Activated naive CD4-positive, alpha-beta T cell (primary cell): ENCODE data around the gene ANKAR.
"Not testable (repeated sequence)": the region's sequence is repeated elsewhere in the genome, so short reads cannot be mapped to it uniquely, and the experiment has no call there.

Experiments used
- DNase-seq, 4 experiments: peaks; one replicate each; lab custom pipeline; 2025; lab: John Stamatoyannopoulos, UW

ANKAR gene, protein sequence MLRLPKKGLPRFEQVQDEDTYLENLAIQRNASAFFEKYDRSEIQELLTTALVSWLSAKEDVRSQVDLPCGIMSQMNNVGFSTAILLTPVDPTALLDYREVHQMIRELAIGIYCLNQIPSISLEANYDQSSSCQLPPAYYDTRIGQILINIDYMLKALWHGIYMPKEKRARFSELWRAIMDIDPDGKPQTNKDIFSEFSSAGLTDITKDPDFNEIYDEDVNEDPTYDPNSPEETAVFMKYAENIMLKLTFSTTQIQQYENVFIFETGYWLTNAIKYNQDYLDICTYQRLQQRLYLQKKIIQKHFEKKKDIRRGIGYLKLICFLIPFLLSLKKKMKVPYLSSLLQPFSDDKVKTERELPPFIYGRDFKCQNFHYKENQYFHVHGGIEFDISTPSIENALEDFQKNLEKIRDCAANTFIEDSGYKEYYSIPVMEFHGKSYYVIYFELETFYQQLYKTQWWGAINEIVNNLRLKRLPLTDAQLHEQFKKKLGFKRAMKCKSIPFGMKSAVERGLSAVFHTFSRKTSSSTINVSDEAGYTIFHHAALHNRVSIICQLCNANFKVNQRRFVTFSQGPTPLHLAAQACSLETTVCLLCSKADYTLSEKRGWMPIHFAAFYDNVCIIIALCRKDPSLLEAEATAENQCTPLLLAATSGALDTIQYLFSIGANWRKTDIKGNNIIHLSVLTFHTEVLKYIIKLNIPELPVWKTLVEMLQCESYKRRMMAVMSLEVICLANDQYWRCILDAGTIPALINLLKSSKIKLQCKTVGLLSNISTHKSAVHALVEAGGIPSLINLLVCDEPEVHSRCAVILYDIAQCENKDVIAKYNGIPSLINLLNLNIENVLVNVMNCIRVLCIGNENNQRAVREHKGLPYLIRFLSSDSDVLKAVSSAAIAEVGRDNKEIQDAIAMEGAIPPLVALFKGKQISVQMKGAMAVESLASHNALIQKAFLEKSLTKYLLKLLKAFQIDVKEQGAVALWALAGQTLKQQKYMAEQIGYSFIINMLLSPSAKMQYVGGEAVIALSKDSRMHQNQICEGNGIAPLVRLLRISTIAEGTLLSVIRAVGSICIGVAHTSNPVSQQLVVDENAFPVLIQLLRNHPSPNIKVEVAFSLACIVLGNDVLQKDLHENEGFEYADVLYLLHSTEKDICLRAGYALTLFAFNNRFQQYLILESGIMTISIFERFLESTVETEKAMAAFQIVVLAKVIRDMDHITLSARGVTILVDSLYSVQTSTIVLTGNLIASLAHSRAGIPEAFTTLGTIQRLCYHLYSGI (N-terminal part only)

DNA sequence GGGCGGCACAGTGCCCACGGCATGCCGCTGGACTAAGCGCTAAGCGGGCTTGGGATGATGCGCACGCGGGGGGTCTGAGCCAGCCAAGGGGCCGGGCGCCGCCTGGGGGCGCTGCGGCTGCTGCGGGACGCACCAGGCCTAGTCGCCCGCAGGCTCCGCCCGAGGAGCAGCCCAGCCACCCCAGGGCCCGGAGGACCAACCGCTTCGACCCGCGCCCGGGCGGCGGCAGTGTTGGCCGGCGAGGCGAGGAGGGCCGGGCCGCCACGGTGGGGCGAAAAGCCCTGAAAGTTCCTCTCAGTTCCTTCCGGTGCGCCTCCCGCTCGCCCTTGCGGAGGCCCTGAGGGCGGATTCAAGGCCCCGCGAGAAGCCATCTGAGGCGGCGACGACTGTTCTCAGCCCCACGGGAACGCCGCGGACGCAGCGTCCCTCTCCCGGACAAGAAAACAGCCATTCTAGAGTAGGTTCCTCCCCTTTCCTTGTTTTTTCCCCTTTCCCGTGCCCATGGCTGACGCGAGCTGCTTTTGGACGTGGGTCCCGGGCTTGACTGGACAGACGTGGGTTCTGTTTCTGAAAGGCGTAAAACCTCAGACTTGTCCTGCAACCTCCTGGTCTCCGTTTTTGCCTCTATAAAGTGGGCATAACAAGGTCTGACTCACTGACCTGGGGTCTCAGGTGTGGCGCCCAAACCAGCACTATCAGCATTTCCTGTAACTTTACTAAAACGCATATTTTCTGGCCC is at the start of gene ANKAR:
ANKAR (plus strand) TSS at position 297 of the 739 bp plus-strand sequence. CDS start 1,821 bp downstream, outside the sequence.
- DNase-seq: peak; percentile 47 to 76 (median 64)

DNA sequence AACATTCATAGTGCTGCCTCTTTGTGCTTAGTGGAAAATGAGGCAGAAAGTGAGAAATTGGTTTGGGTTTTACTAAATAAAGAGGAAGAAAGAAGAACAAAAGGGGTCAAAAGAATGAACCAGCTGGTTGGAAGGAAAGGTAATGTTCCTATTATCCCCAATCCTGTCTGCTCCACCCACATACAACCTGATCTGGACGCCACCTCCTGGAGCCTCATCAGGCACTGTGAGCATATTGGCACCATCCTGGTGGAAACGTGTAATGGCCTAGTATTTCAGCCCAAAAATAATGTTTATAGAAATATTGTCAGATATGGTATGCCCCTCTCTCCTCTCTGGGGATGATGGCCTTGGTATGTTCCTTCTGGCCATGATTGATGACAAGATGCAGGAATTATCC is 48.8 kb upstream of the ANKAR start:
- no peak for DNase-seq

DNA sequence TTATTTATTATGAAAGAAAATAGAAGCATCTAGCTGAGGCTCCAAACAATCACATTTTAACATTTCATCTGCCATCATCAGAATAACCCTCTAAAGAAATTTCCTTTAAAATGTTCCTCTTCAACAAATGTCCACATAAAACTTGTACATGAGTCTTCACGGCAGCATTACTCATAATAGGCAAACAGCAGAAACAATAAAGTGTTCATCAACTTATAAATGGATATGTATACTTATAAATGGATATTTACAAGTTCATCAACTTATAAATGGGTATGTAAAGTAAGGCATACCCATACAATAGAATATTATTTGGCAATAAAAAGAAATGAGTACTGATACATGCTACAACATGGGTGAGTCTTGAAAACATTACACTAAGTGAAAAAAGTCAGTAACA is 46.7 kb upstream of the ANKAR start:
- no peak for DNase-seq

DNA sequence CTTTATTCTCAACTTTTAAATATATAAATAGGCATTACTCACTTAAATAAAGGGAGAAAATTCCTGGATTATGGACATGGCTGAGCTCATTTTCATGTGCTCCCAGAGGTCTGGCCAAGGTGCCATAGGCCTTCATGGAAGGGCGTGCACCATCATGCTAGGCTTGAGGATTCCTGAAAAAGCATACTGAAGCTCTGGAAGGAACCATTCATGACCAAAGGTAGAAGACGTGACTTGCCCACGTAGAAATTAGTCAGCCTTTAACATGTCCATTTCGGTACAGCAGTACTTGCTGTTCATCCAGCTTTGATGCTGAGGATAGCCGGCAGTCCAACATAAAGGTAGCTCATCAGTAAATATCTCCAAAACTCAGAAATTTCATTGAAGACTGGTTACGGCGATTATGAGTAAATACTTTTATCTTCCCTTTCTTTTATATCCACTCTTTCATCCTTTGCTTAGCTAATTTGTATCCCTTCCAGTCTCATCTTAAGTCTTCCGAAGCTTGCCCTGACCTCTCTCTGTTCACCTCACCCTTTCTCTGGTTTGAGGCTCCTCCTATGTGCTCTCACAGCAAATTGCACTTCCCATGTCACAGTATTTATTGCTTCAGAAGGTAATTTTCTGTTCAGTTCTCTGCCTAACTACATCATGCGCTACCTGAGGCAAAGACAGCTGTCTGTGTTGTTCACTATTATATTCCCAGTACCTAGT is 45.5 kb upstream of the ANKAR start:
- no peak for DNase-seq

DNA sequence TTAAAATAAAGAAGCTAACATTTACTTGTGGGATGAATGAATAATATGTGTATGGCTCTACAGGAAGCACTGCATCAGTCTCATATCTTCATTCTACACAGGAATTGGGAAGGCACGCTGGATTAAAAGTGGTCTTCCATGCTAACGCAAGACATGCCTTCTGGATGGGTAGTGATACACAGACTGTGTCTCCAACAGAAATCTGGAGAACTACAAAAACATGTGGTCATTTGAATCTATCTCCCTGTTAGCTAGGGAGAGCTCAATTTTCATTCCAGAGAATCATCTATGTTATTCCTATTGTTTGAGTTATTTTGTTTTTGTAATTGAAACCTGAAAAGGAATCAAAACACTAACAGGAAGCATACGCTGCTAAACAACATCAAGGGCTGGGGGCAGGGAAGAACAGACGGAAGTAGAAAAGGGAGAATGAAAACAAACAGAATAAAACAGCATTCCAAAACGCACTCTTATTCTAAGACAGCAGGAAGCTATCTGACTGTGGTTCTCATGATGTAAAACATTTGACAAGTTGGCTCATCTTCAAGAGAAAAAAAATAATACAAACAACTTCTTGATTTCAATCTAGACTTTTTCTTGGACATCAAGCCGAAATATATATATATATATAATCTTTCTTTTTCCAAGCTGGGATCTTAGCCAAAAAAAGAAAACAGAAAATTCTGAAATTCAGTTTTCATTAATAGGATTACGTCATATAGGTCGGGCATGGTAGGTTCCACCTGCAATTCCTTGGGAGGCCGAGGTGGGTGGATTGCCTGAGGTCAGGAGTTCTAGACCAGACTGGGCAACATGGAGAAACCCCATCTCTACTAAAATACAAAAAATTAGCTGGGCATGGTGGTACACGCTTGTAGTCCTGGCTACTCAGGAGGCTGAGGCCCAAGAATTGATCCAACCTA is 44.7 kb upstream of the ANKAR start:
- DNase-seq: no peak

DNA sequence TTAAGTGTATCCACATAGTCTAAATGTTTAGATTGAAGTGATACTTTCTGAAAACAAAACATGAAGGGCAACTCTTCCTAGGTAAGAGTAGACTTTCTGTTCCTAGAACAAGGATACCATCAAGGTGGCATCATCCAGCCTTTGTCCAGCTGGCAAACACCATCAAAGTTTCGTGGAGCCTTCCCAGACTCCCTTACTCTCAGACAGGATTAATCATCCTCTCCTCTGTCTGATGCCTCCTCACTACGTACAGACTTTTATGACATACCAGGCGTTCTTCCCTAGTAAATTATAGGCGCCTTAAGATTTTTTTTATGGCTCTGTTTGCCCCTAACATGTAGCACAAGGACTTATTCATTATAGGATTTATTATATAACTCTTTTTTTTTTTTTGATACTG is 42.6 kb upstream of the ANKAR start:
- no peak for DNase-seq

DNA sequence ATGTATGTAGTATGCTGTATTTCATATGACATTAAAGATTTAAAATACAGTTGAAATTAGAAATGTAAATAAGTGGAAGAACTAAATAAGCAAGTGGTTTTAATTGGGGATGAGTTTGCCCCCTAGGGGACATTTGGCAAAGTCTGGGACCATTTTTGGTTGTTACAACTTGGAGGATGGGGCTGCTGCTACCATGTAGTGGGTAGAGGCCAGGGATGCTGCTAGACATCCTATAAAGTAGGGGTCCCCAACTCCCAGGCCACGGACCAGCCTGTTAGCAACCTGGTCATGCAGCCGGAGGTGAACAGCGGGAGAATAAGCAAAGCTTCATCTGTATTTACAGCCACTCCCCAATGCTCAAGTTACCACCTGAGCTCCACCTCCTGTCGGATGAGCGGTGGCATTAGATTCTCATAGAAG is 41.1 kb upstream of the ANKAR start:
- DNase-seq: no peak

DNA sequence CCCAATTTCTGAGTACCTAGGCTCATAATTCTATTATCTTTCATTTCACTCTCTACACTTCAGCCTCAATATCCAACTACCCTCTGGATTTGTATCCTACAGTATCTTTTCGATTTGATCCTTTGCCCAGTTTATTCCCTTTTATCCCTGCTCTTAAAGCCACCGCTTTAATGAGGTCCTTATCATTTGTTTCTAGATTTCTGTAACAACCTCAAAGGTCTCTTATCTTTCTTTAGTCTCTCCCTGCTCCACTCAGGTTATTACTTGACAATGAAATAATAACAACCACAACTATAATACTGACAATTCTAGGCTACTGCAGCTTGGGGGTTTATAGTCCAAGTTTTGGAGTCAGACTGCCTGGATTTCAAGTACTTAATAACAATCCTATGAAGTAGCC is 39.1 kb upstream of the ANKAR start:
- DNase-seq: no peak

DNA sequence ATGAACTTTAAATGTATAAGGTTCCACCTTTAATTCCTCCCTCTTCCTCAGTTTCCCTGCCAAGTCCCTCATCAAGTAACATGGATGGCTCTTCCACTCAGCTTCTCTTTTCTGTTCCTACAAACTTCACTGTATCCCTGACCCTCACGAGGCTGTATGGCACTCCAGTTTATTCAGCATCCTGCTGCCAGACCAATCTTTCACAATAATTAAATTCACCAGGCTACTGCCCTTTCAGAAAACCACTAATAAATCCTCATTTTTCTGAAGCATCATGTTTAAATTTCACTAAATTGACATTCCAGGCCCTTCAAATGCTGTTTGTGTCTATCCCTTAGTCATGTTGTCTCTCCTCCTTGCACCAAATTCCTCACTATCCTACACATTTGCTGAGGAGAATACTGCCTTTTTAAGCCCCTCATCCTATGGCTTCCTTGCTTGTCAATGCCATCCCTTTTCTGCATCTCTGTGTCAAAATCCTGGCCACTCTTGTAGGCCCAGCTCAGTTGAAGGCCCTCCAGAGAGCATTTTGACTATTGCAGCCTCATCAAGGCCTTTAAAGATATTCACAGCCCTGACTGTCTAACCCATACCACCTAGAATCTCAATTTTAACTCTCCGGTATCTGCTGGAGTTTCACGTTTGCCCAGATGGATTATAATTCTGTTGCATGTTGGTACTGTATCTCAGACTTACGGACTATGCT is 36.0 kb upstream of the ANKAR start:
- DNase-seq: no peak

DNA sequence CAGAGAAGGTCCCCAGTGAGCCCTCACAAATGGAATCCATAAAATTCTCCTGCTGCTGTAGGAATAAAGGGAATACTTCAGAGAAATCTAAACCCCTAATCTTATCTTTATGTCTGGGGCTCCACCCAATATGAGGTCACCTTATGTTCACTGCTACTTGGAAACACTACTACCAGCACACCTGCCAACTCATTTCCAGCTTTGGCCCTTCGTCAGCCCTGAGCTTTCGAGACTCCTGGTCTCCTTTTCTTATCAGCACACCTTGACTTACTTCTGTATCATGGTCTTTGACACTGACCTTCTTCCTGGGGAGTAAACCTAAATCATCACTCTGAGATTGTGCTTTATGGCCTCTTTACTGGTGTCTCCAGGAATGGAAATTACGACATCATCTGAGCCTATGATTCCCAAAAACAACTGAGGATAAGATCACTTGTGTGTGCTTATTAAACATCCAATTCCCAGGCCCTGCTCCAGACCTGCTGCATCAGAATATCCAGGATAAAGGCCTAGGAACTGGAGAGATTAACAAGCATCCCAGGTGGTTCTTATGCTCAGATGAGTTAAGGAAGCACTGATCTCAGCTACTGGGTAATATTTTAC is 35.4 kb upstream of the ANKAR start:
- no peak for DNase-seq

DNA sequence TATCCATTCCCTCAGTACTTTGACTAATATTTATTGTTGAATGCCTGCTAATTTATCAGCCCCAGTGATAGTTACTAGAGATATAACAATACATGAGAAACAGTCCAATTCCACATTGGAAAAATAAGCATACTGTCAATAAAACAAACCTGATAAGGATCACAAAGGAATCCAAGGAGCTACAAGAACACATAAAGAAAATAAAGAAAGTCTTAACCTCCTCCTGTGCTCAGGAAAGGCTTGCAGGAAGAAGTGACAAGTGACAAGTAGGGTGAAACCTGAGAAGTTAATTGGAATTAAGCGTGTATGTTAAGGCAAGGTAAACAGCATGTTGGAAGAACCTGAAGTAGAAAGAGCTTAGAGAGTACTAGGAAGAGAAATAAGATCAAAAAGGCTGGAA is 33.5 kb upstream of the ANKAR start:
- DNase-seq: no peak

DNA sequence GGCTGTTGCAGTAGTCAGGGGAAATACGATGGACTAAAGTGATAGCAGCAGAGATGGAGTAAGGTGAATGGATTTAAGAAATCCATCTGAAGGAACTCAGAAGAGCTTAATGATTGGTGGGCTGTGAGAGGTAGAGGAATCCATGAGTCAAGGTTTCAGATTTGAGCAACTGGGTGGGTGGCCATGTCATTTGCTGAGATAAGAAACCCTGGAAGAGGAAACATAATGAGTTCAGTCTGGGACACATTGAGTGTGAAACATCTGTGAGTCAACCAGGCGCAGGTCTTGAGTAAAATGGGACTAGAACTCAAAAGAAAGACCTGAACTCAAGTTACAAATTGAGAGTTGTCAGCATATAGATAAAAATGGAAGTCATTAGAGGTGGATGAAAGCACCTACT is 32.9 kb upstream of the ANKAR start:
- no peak for DNase-seq

DNA sequence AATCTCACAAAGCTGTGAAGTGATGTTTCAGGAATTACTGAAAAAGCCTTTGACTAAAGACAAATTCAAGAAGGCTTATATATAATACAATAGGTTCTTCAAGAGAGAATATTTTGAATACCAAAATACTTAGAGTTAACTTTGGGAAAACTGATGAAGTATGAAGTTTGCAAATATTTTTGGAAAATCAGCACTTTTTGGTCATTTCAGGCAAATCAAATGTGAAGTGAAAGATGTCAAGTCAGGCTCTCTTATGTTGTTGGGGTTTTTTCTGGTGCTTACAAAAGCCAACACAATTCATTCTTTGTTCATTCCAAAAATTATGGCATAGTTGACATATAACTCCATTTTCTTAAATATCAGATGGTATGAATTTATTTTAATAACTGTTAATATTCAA is 27.9 kb upstream of the ANKAR start:
- no peak for DNase-seq

DNA sequence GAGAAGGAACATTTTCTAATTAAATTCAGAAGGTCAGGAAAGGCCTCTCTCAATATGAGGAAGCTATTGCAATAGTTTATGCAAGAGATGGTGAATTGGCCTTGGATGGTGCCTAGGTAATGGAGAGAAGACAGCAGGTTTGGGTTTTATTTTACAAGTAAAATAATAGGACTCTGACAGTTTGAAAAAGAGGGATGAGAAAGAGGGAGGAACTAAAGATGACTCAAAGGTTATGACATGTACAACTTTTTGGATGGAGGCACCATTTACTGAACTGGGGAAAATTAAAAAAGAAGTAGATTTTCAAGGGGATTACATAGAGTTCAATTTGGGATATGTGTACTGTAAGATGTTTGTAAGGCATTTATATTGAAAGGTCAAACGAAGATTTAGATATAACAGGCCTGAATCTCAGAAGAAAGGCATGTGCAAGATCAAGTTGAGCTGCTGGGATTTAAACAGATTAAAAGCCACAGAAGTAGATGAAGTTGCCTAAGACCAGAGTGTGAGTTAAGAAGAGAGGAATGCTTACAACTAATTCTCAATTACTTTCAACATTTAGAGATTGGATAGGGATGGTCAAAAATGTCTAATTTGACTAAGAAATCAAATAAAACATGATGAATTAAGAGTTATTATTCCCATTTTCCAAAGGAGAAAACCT is 25.5 kb upstream of the ANKAR start:
- DNase-seq: no peak

DNA sequence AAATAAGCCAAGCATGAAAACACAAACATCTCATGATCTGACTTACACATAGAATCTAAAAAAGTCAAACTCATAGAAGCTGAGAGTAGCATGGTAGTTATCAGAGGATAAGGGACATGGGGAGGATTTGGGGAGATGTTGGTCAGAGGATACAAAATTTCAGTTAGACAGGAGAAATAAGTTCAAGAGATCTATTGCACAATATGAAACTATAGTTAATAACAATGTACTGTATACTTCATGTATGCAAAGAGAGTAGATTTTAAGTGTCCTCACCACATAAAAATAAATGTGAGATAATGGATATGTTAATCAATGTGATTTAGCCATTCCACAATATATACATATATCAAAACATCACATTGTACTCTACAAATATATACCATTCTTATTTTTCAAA is 23.2 kb upstream of the ANKAR start:
- no peak for DNase-seq

DNA sequence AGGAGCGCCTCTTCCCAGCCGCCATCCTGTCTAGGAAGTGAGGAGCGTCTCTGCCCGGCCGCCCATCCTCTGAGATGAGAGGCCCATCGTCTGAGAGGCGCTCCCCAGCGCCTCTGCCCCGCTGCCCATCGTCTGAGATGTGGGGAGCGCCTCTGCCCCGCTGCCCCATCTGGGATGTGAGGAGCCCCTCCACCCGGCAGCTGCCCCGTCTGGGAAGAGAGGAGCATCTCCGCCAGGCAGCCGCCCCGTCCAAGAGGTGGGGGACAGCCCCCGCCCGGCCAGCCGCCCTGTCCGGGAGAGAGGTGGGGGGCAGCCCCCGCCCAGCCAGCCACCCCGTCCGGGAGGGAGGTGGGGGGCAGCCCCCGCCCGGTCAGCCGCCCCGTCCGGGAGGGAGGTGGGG is 21.0 kb upstream of the ANKAR start:
- DNase-seq: not testable (repeated sequence)

DNA sequence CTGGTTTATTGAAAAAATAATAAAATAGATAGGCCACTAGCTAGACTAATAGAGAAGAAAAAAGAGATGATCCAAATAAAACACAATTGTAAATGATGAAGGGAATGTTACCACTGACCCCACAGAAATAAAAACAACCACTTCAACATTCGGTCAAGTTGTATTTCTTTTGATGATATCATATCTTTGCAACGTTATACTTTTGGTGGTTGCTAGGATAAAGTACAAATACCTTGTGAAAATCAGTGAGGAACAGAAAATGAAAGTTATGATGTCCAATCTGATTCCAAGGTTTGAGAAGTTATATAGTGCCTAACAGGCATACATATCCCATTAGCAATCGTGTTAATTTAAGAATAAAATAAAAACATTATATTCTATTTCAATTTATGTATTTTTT is 19.8 kb upstream of the ANKAR start:
- DNase-seq: no peak

DNA sequence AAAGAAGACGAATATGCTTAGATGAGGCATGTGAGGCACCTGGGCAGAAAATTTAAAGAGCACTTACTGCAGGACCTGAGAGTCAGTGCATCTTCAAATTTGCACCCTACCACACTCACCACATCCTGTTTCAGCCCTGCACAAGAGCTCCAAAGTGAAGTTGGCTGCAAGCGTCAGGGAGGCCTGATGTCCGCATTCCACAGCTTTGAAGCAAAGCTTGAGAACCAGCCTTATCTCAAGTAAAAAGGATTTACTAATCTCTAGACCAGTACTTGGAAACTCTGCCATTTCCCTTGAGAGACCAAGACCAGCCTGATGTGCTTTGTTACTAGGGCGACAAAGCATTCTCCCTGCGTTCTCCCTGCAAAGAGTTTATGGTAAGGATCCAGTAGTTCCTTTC is 16.6 kb upstream of the ANKAR start:
- DNase-seq: peak in 2 of 4 experiments; percentile 5 to 19
